K562 (cell line): ENCODE results near the gene AMIGO1. TPM values are rescaled to one million over a fixed set of nuclear protein-coding genes. Genes with fewer than 3 reads are reported as not detected.
A peak's percentile ranks its signal among the peaks of the same experiment; 100 is the strongest.

Experiments
- CEBPG ChIP-seq, 3 experiments: fragments of 200-800 bp in 1 of 3; sonication (Bioruptor generic) in 1 of 3; sonication (generic) in 1 of 3; formaldehyde crosslinking in 1 of 3; IDR thresholded peaks in 2 of 3; conservative IDR thresholded peaks in 1 of 3; 2 replicates each; pipeline versions ENCODE4 v1.6.1 to v1.8.0; 2016 to 2022; ENCODE audit warnings: missing compliant biosample characterization in 2 of 3, missing genetic modification characterization in 2 of 3, mild to moderate bottlenecking in 1 of 3, missing genetic modification reagents in 1 of 3
- ETV6 ChIP-seq, 3 experiments: fragments of 150-350 bp in 1 of 3; sonication (generic) in 1 of 3; formaldehyde crosslinking in 1 of 3; IDR thresholded peaks; 2 replicates each; pipeline versions ENCODE4 v1.6.1 to v1.8.0; 2014 to 2022; ENCODE audit warnings: borderline replicate concordance in 2 of 3, low read depth in 2 of 3, antibody characterized with exemption in 1 of 3, low read length in 1 of 3, mild to moderate bottlenecking in 1 of 3, missing genetic modification reagents in 1 of 3
- FIP1L1 ChIP-seq: fragments of 200-400 bp; formaldehyde crosslinking; IDR thresholded peaks from 2 replicates; pipeline ENCODE4 v1.6.1; 2018; ENCODE audit warnings: mild to moderate bottlenecking, low read depth, low read length; ENCODE audit not compliant: poor library complexity, severe bottlenecking
- HLTF ChIP-seq: fragments of 450-650 bp; IDR thresholded peaks from 2 replicates; pipeline ENCODE4 v1.6.1; 2016
- MBD2 ChIP-seq: sonication (generic); IDR thresholded peaks from 2 replicates; pipeline ENCODE4 v1.6.1; 2016; ENCODE audit warnings: low read depth, borderline replicate concordance
- MCM2 ChIP-seq: fragments of 450-650 bp; IDR thresholded peaks from 2 replicates; pipeline ENCODE4 v1.6.1; 2017; ENCODE audit warnings: low read depth, mild to moderate bottlenecking
- MIER1 ChIP-seq: fragments of 450-650 bp; IDR thresholded peaks from 2 replicates; pipeline ENCODE4 v1.6.1; 2016; ENCODE audit warnings: antibody characterized with exemption, mild to moderate bottlenecking, low read depth
- MYNN ChIP-seq, 2 experiments: sonication (generic); formaldehyde crosslinking in 1 of 2; IDR thresholded peaks; 2 replicates each; pipeline versions ENCODE4 v1.5.0 to v1.6.1; 2016 to 2020; ENCODE audit warnings: antibody characterized with exemption in 1 of 2, missing genetic modification reagents in 1 of 2
- NCOA1 ChIP-seq: fragments of 450-650 bp; IDR thresholded peaks from 2 replicates; pipeline ENCODE4 v1.6.1; 2016; ENCODE audit warnings: low read depth
- NELFE ChIP-seq: IDR thresholded peaks from 2 replicates; pipeline ENCODE4 v1.6.1; 2011; ENCODE audit warnings: mild to moderate bottlenecking; ENCODE audit not compliant: insufficient read depth, insufficient read length
- PML ChIP-seq: IDR thresholded peaks from 2 replicates; pipeline ENCODE4 v1.6.1; 2012; ENCODE audit warnings: low read length, inconsistent platforms
- RNF2 ChIP-seq: sonication (generic); IDR thresholded peaks from 2 replicates; pipeline ENCODE4 v1.6.1; 2016
- SRSF7 ChIP-seq: fragments of 200-400 bp; formaldehyde crosslinking; optimal IDR thresholded peaks from 2 replicates; pipeline ENCODE3; 2017; ENCODE audit warnings: mild to moderate bottlenecking, low read depth, low read length
- SUPT5H ChIP-seq: fragments of 450-650 bp; IDR thresholded peaks from 2 replicates; pipeline ENCODE4 v1.6.1; 2016
- ZNF324 ChIP-seq: fragments of 250-450 bp; sonication (Bioruptor Pico); IDR thresholded peaks from 2 replicates; pipeline ENCODE4 v1.4.0; 2020; ENCODE audit warnings: mild to moderate bottlenecking
- polyA plus RNA-seq, 8 experiments: library from polyadenylated mRNA; depleted of rRNA in 4 of 8; stranded (reverse) in 5 of 8; unstranded in 3 of 8; fragments of >200 nt; fragmentation: Nextera tagmentation in 2 of 8; fragmentation: Illumina TruSeq in 1 of 8; extraction: Ambion mirVana in 2 of 8; extraction: Trizol in 1 of 8; gene quantifications; 2 replicates each; pipeline versions ENCODE4 v1.2.1 to v1.2.3, GENCODE V29; 2011 to 2014; ENCODE audit warnings: inconsistent platforms in 1 of 8, missing spikeins in 1 of 8
- total RNA-seq, 7 experiments: library from RNA; depleted of rRNA in 6 of 7; stranded (reverse); fragments of >200 nt in 6 of 7; fragmentation: Illumina TruSeq in 2 of 7; extraction: Trizol in 2 of 7; gene quantifications; 2 replicates each; pipeline versions ENCODE4 v1.2.1 to v1.2.3, GENCODE V29; 2011 to 2021; ENCODE audit warnings: low replicate concordance in 1 of 7
- TF ChIP-seq, protein P1 (sequence below): fragments of 450-650 bp; IDR thresholded peaks from 2 replicates; pipeline ENCODE4 v1.6.1; 2016; ENCODE audit warnings: low read depth
- TF ChIP-seq, protein P2 (sequence below): sonication (generic); formaldehyde crosslinking; IDR thresholded peaks from 2 replicates; pipeline ENCODE4 v1.8.1; 2023; ENCODE audit warnings: mild to moderate bottlenecking, missing genetic modification reagents
- TF ChIP-seq, protein P3 (sequence below): IDR thresholded peaks from 2 replicates; pipeline ENCODE4 v1.6.1; 2014; ENCODE audit warnings: antibody characterized with exemption

AMIGO1 gene
- total and polyA plus RNA-seq, 9 of the 15 experiments (the other 6 are each of a cell fraction or from before 2014, with no cell fraction given) = 0.24 to 1.0 (median 0.54) TPM

DNA sequence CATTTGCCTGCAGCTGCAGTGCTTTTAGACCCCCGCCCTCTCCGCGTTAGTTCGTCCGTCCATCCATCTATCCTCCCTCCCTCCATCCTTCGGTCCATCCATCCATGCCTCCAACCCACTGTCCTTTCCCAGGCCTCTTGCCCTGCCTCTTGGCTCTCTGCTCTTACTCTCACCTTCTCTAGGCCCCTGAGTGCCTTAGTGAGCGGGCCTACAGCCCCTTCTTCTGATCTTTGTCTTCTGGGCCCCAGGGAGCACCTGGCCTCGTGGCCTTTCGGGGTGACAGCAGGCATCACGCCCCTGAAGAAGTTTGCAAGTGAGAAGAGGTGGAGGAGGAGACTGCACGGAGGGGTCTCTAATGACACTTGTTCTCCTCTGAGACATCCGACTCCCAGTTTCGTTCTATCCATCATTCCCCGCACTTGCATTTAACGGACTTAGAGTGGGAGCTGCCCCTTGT is 25.0 kb downstream of the AMIGO1 start (continued):
- TF ChIP-seq, protein P1, sequence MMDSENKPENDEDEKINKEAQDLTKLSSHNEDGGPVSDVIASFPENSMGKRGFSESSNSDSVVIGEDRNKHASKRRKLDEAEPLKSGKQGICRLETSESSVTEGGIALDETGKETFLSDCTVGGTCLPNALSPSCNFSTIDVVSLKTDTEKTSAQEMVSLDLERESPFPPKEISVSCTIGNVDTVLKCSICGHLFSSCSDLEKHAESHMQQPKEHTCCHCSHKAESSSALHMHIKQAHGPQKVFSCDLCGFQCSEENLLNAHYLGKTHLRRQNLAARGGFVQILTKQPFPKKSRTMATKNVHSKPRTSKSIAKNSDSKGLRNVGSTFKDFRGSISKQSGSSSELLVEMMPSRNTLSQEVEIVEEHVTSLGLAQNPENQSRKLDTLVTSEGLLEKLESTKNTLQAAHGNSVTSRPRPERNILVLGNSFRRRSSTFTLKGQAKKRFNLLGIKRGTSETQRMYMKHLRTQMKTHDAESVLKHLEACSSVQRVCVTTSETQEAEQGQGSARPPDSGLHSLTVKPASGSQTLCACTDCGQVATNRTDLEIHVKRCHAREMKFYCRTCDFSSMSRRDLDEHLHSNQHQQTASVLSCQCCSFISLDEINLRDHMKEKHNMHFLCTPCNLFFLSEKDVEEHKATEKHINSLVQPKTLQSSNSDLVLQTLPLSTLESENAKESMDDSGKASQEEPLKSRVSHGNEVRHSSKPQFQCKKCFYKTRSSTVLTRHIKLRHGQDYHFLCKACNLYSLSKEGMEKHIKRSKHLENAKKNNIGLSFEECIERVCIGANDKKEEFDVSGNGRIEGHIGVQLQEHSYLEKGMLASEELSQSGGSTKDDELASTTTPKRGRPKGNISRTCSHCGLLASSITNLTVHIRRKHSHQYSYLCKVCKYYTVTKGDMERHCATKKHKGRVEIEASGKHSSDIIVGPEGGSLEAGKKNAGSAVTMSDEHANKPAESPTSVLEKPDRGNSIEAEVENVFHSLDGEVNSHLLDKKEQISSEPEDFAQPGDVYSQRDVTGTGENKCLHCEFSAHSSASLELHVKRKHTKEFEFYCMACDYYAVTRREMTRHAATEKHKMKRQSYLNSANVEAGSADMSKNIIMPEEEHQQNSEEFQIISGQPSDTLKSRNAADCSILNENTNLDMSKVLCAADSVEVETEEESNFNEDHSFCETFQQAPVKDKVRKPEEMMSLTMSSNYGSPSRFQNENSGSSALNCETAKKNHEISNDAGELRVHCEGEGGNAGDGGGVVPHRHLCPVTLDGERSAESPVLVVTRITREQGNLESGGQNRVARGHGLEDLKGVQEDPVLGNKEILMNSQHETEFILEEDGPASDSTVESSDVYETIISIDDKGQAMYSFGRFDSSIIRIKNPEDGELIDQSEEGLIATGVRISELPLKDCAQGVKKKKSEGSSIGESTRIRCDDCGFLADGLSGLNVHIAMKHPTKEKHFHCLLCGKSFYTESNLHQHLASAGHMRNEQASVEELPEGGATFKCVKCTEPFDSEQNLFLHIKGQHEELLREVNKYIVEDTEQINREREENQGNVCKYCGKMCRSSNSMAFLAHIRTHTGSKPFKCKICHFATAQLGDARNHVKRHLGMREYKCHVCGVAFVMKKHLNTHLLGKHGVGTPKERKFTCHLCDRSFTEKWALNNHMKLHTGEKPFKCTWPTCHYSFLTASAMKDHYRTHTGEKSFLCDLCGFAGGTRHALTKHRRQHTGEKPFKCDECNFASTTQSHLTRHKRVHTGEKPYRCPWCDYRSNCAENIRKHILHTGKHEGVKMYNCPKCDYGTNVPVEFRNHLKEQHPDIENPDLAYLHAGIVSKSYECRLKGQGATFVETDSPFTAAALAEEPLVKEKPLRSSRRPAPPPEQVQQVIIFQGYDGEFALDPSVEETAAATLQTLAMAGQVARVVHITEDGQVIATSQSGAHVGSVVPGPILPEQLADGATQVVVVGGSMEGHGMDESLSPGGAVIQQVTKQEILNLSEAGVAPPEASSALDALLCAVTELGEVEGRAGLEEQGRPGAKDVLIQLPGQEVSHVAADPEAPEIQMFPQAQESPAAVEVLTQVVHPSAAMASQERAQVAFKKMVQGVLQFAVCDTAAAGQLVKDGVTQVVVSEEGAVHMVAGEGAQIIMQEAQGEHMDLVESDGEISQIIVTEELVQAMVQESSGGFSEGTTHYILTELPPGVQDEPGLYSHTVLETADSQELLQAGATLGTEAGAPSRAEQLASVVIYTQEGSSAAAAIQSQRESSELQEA = no peak; the same call in 1 of the 2 replicates
- TF ChIP-seq NCOA1 = no peak
- no peak for TF ChIP-seq PML
- 0 out of 2 replicates have a peak, but pooled peaks have one; percentile 40 for TF ChIP-seq HLTF
- no peak for TF ChIP-seq RNF2
- TF ChIP-seq, protein P2, sequence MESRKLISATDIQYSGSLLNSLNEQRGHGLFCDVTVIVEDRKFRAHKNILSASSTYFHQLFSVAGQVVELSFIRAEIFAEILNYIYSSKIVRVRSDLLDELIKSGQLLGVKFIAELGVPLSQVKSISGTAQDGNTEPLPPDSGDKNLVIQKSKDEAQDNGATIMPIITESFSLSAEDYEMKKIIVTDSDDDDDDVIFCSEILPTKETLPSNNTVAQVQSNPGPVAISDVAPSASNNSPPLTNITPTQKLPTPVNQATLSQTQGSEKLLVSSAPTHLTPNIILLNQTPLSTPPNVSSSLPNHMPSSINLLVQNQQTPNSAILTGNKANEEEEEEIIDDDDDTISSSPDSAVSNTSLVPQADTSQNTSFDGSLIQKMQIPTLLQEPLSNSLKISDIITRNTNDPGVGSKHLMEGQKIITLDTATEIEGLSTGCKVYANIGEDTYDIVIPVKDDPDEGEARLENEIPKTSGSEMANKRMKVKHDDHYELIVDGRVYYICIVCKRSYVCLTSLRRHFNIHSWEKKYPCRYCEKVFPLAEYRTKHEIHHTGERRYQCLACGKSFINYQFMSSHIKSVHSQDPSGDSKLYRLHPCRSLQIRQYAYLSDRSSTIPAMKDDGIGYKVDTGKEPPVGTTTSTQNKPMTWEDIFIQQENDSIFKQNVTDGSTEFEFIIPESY (CRISPR knock-in tag) = no peak
- TF ChIP-seq FIP1L1 = no peak
- TF ChIP-seq MIER1 = no peak
- TF ChIP-seq MBD2 = no peak
- no peak for TF ChIP-seq ZNF324
- TF ChIP-seq MYNN (IDR thresholded peaks at IDR 0.05) = no peak
- no peak for TF ChIP-seq MYNN (CRISPR knock-in tag; IDR thresholded peaks at IDR 0.05)
- TF ChIP-seq SUPT5H = no peak
- TF ChIP-seq, protein P3, sequence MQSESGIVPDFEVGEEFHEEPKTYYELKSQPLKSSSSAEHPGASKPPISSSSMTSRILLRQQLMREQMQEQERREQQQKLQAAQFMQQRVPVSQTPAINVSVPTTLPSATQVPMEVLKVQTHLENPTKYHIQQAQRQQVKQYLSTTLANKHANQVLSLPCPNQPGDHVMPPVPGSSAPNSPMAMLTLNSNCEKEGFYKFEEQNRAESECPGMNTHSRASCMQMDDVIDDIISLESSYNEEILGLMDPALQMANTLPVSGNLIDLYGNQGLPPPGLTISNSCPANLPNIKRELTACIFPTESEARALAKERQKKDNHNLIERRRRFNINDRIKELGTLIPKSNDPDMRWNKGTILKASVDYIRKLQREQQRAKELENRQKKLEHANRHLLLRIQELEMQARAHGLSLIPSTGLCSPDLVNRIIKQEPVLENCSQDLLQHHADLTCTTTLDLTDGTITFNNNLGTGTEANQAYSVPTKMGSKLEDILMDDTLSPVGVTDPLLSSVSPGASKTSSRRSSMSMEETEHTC = no peak
- TF ChIP-seq CEBPG (CRISPR knock-in tag; IDR thresholded peaks at IDR 0.05) = no peak
- no peak for TF ChIP-seq CEBPG (tag; conservative IDR thresholded peaks at IDR 0.05 in 1 of 2, IDR thresholded peaks at IDR 0.05 in 1 of 2)
- TF ChIP-seq ETV6 (IDR thresholded peaks at IDR 0.05; ENCODE audit: borderline replicate concordance in 1 of 2, low read depth in 2 of 2, low read length in 1 of 2) = no peak
- TF ChIP-seq ETV6 (CRISPR knock-in tag; IDR thresholded peaks at IDR 0.05; ENCODE audit: borderline replicate concordance) = no peak
- no peak for TF ChIP-seq SRSF7
- no peak for TF ChIP-seq NELFE
- no peak for TF ChIP-seq MCM2
